Ectodermal cell (in vitro differentiated cells): ENCODE data around the gene PSPH.
"Not testable (repeated sequence)": the region's sequence is repeated elsewhere in the genome, so short reads cannot be mapped to it uniquely, and the experiment has no call there.

Source experiments
- H3K27ac ChIP-seq: 2 replicates; pipeline ENCODE4 v1.7.0; 2013; ENCODE audit warnings: mild to moderate bottlenecking, low read depth, low read length; ENCODE audit not compliant: insufficient read depth, poor library complexity, severe bottlenecking
- H3K27me3 ChIP-seq: 2 replicates; pipeline ENCODE4 v1.7.0; 2013; ENCODE audit warnings: mild to moderate bottlenecking, low read length; ENCODE audit not compliant: insufficient read depth, control insufficient read depth, poor library complexity, severe bottlenecking
- H3K36me3 ChIP-seq: one replicate; pipeline ENCODE4 v1.7.0; 2013; ENCODE audit warnings: low read length; ENCODE audit not compliant: control insufficient read depth, insufficient read depth
- H3K4me1 ChIP-seq: one replicate; pipeline ENCODE4 v1.7.0; 2013; ENCODE audit warnings: low read length; ENCODE audit not compliant: control insufficient read depth, insufficient read depth
- H3K4me3 ChIP-seq: 2 replicates; pipeline ENCODE4 v1.7.0; 2013; ENCODE audit warnings: low read depth, low read length, control low read depth; ENCODE audit not compliant: insufficient read depth
- H3K9me3 ChIP-seq: 2 replicates; pipeline ENCODE4 v1.7.0; 2013; ENCODE audit warnings: mild to moderate bottlenecking, low read length, moderate library complexity; ENCODE audit not compliant: control insufficient read depth
- WGBS, 2 experiments: methylation state at CpG; one replicate each; pipeline ENCODE4 v1.1.7; 2013; ENCODE audit warnings: missing lambda C conversion rate in 2 of 2; 5-methylcytosine and 5-hydroxymethylcytosine counted together

PSPH gene

GRCh38 chr7:56063500-56063881 lies 12.2 kb upstream of the PSPH start:
- H3K27ac ChIP-seq: peak overlapping the region; percentile 79
- H3K4me3 ChIP-seq: peak overlapping the region; percentile 74
- peaks cover 28% of the 10 kb centered on the region for H3K36me3 ChIP-seq
- no peaks in the 10 kb centered on the region for H3K27me3 ChIP-seq
- WGBS, 2 experiments: 91 to 93% methylated on average over 6 to 7 of the region's 7 CpGs
- no peaks in the 10 kb centered on the region for H3K4me1 ChIP-seq
- H3K9me3 ChIP-seq: no peaks in the 10 kb centered on the region

- H3K36me3 ChIP-seq: peaks cover 34% of the 10 kb centered on the region
- no peaks in the 10 kb centered on the region for H3K4me1 ChIP-seq
- H3K9me3 ChIP-seq: no peaks in the 10 kb centered on the region
- H3K27ac ChIP-seq: peak overlapping the region; percentile 36
- H3K4me3 ChIP-seq: no peak overlapping the region
- no peaks in the 10 kb centered on the region for H3K27me3 ChIP-seq
- WGBS, 2 experiments: 88 to 96% methylated on average over 2 of the region's 2 CpGs
These were observed 11.1 kb upstream of the PSPH start for GRCh38 chr7:56062382-56062781.

- H3K27ac ChIP-seq: no peak overlapping the region
- H3K4me1 ChIP-seq: no peaks in the 10 kb centered on the region
- H3K36me3 ChIP-seq: peaks cover 41% of the 10 kb centered on the region
- H3K4me3 ChIP-seq: no peak overlapping the region
- H3K27me3 ChIP-seq: no peaks in the 10 kb centered on the region
- 93 to 97% methylated on average over 2 of the region's 2 CpGs for WGBS, 2 experiments
- no peaks in the 10 kb centered on the region for H3K9me3 ChIP-seq
These were observed 2.7 kb upstream of the PSPH start for GRCh38 chr7:56053993-56054392.

DNA sequence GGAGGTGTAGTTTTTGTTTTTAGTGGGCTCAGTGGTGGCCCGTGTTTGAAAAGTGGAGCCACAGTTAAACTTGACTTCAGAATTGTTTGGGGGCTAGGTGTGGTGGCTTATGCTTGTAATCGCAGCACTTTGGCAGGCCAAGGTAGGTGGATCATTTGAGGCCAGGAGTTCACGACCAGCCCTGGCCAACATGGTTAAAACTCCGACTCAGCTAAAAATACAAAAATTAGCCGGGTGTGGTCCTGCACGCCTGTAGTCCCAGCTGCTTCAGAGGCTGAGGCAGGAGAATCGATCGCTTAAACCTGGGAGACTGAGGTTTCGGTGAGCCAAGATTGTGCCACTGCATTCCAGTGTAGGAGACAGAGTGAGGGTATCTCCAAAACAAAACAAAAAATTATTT lies 2.1 kb upstream of the PSPH start:
- Histone ChIP-seq H3K4me3 (peak overlapping the region; percentile 99), H3K9me3 (no peaks in the 10 kb centered on the region), H3K27ac (no peak overlapping the region), H3K4me1 (no peaks in the 10 kb centered on the region), H3K27me3 (no peaks in the 10 kb centered on the region), H3K36me3 (peaks cover 41% of the 10 kb centered on the region)
- 82 to 84% methylated on average over 9 of the region's 9 CpGs for WGBS, 2 experiments

DNA sequence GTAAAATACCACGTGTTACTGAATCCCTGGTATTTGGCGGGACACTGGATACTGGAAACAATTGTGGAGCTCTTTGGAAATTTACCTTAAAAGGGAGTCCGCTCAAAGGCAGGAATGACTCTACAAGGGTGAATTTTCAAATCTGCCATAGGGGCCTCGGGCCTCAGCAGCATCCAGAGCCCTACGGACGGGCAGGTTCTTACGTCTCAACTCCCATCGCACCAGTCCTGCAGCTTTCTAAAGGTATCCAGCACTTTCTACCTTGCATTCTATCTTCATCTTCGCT lies 248 bp downstream of the PSPH start:
- H3K4me3 ChIP-seq: peak overlapping the region; percentile 99
- WGBS, 2 experiments: 0 to 2% methylated on average over 9 of the region's 9 CpGs
- no peaks in the 10 kb centered on the region for H3K4me1 ChIP-seq
- peaks cover 31% of the 10 kb centered on the region for H3K36me3 ChIP-seq
- H3K27ac ChIP-seq: peak overlapping the region; percentile 86
- H3K9me3 ChIP-seq: no peaks in the 10 kb centered on the region
- H3K27me3 ChIP-seq: no peaks in the 10 kb centered on the region

GRCh38 chr7:56048763-56049162 lies 2.5 kb downstream of the PSPH start:
- H3K27me3 ChIP-seq, H3K27ac ChIP-seq, H3K4me3 ChIP-seq, H3K4me1 ChIP-seq, H3K9me3 ChIP-seq: not testable (repeated sequence)
- H3K36me3 ChIP-seq: peaks cover 11% of the 10 kb centered on the region
- WGBS, 2 experiments: 76 to 86% methylated on average over 8 of the region's 8 CpGs

GRCh38 chr7:56048245-56048644 lies 3.0 kb downstream of the PSPH start:
- no peak overlapping the region for H3K27ac ChIP-seq
- H3K9me3 ChIP-seq: no peaks in the 10 kb centered on the region
- H3K27me3 ChIP-seq: no peaks in the 10 kb centered on the region
- H3K4me3 ChIP-seq: no peak overlapping the region
- no peaks in the 10 kb centered on the region for H3K4me1 ChIP-seq
- peaks cover 6% of the 10 kb centered on the region for H3K36me3 ChIP-seq
- 94 to 100% methylated on average over 1 of the region's 1 CpG for WGBS, 2 experiments

- H3K4me3 ChIP-seq, H3K27ac ChIP-seq, H3K27me3 ChIP-seq, H3K9me3 ChIP-seq, H3K4me1 ChIP-seq, H3K36me3 ChIP-seq: not testable (repeated sequence)
- 89 to 93% methylated on average over 11 of the region's 11 CpGs for WGBS, 2 experiments
These were observed 3.7 kb downstream of the PSPH start for GRCh38 chr7:56047446-56048116.

- H3K27me3 ChIP-seq: no peaks in the 10 kb centered on the region
- H3K4me3 ChIP-seq: no peak overlapping the region
- 88 to 89% methylated on average over 5 of the region's 5 CpGs for WGBS, 2 experiments
- peaks cover 4% of the 10 kb centered on the region for H3K36me3 ChIP-seq
- no peaks in the 10 kb centered on the region for H3K9me3 ChIP-seq
- no peaks in the 10 kb centered on the region for H3K4me1 ChIP-seq
- H3K27ac ChIP-seq: no peak overlapping the region
These were observed 4.4 kb downstream of the PSPH start for GRCh38 chr7:56046721-56047445.

DNA sequence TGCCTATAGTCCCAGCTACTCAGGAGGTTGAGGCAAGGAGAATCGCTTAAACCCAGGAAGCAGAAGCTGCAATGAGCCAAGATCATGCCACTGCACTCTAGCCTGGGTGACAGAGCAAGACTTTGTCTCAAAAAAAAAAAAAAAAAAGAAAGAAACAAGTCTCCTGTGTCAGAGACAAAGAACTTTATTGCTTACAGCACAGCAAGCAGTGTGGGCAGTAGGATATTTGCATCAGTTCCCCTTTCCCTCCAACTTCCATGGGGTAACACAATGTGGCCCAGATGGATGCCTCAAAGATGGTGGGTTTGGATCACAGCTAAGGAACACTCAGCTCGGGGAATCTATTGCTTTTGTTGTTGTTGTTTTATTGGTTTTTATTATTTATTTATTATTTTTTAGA lies 5.5 kb downstream of the PSPH start:
- H3K4me3 ChIP-seq, H3K36me3 ChIP-seq, H3K9me3 ChIP-seq, H3K27me3 ChIP-seq, H3K4me1 ChIP-seq, H3K27ac ChIP-seq: not testable (repeated sequence)
- WGBS, 2 experiments: 95 to 97% methylated on average over 1 to 2 of the region's 2 CpGs
